Stimulated activated CD4-positive, alpha-beta T cell treated with anti-CD3 and anti-CD28 coated beads, Interleukin-15, amount 100 ng/mL, for 48 hours (primary cell): ENCODE measurements around the gene LINGO1.

Source experiments
- DNase-seq, 2 donors: peaks; one replicate each; pipeline ENCODE4 v3.0.0-alpha.2; 2020; ENCODE audit warnings: low read depth in 2 of 2

Gene LINGO1

DNA sequence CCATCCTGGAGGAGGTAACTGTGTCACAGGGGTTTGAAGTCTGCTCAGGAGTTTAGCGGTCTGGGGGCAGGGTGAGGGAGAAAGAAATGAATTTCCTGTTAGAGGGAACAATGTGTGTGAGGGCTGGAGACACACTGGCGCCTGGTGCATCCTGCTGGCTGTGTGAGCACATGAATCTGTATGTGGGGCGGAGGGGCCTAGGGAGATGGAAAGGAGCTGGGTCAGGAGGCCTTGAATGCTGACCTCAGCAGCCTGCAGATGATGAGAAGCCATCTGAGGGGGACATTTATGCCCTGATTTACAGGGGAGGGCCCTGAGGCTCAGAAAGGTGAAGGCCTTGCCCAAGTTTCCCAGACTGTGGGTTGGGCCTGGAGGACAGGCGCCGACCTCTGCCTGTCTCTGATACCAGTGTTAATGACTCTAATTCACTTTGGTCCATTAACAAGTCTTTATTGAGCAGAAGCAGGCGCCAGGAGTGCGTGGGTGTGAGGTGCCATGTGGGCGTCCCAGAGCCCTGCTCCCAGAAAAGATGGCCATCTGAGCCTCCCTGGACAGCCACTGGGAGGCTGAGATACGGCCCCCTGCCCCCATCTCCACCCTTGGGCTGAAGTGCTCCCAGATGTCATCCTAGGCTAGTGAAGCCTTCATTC, 34.8 kb downstream of the LINGO1 start:
- no peak for DNase-seq

DNA sequence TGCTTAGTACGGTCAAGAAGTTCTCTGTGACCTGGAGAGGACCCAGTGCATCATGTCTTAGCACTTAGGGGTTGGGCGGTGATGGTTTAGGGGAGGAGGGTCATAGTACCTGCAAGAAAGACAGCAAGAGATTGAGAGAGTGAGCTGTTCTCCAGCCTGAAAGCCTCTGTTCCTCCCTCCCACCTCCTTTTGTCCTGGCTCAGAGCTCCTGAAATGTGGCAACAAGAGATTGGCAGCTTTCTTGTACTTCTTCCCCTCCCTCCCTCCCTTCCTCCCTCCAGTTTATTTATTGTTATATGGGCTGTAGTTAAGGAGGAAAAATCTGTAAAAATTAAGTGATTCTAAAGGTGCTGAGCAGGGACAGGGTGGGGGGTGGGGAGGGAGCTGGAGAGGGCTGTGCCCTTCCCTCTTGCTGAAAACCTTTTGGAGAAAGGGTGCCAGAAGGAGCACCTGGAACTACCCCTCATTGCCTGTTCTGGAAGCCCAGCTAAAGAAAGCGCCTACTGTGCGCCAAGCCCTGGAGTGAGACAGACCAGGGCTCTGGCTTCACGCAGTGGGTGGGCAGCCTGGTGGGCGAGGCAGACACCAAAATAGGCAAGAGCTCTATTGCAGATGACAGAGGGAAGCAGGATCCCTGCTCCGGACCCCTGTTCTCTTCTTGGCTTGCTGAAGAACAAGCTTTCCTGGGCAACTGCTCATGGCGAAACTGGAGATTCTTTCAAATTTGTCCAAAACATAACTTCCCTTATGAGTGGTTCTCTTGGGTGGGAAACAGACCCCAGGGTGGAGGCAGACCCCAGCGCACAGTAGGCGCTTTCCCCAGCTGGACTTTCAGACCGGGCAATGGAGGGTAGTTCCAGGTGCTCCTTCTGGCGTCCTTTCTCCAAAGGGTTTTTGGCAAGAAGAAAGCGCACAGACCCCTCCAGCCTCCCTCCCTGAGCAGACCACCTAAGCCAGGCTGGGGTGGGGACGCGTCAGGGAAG, 35.6 kb downstream of the LINGO1 start:
- DNase-seq = no peak

DNA sequence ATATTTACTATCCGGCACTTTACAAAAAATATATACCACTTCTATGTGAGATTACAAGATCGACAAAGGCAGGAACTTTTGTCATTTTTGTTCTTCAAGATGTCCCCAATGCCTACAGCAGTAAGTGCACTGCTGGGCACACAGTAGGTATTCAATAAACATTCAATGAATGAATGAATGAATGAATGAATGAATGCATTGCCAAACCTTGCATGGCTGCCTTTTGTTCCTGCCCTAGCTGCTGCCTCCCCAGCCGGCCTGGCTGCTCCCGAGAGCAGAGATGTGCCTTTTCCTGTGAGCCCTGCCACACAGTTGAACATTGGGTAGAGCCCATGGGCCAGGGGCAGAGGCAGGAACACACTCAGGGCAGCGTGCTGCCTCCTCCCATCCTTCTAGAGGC, 37.5 kb downstream of the LINGO1 start:
- no peak for DNase-seq

DNA sequence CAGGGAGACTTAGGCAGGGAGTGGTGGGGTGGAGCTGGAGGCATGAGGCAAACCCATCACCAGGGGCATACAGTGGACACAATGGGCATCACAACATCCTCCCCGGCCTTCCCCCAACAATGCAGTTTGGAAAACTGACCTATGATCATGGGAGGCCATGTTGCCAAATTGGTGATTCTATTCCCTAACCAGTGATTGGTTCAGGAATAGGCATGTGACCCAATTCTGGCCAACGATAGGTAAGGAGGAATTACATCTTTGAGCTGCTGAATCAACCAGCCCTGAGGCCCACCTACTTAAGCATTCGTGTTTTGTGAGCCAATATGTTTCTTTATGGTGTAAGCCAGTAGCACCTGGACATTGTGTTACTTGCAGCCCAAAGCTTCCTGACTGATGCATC, 40.0 kb downstream of the LINGO1 start:
- DNase-seq = no peak

DNA sequence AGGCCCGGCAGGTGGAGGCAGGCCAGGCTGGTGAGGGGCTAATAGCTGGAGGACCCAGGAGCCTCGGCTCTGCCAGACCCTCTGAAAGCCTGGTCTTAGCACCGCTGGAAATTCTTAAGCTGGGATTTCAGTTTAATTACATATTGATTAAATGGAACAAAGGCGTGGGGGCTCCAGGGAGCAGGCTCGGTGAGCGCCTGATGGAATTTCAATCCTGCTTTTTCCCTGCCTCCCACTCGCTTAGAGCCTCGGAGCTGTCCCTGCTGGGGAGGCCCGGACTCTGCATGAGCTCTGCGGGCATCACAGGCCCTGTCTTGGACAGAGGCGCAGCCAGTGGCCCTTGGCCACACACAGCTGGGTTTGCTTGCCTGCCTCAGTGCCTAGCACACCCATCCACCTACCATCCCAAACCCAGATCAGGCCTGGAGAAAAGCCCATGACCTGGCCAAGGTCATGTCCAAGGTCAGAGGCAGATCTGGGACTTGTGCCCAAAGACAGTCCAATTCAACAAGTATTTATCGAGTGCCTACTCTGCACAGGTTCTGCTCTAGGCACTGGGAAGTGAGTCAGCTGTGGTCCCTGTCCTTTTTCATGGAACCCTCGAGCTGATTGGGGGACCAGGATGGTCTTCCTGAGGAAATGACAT, 40.6 kb downstream of the LINGO1 start:
- no peak for DNase-seq

DNA sequence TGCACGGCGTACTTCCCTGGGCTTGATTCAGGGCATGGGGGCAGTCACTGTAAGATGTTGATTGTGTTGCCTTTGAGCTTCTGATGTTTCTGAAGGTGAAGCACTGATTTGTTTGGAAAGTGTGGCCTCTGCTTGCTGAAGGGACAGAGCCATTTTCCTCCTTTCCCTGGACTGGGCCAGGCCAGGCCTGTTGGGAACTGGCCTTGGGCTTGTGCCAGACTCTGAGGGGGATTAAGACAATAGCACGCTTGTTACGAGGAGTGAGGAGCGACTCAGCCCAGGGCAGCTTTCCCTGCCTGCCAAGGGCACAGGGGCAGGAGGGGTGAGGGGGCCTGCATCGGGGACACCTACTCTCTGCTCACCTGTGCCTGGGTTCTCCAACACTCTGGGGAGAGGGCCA, 42.9 kb downstream of the LINGO1 start:
- DNase-seq = no peak

DNA sequence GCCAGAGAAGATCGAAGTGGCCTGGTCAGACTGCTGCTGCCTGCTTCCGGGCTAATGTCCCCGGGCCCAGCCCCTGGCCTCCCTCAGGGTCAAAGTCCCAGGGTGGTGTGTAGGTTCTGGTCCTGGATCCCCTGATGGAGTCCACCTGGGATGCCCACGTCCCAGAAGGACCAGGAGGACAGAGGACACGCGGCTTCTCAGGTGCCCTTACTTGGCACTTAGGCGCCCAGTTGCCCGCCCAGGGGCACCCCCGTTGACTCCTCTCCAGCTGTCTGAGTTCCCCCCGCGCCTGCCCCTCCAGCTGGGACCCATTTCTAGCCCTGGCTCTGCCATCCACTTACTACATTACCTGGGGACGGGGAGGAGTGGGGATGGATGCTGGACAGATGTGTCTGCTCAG, 44.6 kb downstream of the LINGO1 start:
- no peak for DNase-seq

DNA sequence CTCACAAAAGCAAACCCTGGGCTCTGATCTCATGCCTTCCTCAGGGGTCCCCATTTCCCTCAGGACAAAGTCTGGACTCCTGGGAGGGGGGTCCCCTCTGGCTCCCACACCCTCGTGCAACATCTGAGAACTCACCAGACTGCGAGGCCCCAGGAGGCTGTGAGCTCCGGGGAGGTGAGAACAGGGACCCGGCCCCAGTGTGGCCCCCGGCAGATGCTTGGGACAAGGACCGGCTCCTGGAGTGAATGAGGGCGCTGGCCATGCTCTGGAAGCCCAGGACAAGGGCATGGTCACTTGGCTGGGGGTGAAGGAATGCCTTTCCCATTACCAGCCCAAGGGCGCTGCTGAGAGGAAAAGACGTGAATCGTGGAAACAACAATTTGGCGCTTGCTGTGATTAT, 48.0 kb downstream of the LINGO1 start:
- no peak for DNase-seq

DNA sequence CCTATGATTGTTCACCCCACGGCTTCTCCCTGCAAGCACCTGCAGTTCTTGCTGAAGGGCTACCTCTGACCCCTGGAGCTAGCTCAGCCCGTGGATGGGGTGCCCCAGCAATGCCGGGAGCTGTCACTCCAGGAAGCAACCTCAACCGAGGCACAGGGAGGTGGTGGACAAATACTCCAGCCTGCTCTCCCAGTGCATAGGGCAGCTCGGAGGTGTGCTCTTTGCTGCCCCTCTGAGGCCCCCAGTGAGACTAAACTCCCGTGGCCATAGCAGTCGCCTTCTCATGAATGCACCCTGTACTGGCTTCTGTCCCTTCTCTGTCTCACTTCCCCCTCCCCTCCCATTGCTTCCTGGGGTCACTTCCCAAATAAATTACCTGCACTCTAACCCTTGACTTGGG, 48.5 kb downstream of the LINGO1 start:
- no peak for DNase-seq

DNA sequence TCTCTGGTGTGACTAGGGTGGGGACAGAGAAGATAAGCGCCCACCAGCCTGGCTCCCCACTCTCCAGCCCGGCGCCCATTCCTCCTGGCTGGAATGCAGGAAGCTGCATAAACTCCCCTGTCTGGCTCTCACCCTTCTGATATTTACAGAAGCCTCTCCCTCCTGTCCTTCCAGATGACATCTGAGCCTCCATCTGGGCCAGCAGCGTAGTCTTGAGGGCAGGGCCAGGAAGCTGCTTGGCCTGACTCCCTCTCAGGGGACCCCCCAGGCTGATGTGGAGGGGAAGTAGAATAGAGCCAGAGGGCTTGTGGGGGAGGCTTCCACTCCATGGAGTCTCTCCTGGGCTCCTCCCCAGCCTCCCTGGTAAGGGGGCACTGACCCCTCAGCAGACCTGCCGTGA, 49.9 kb downstream of the LINGO1 start:
- no peak for DNase-seq

DNA sequence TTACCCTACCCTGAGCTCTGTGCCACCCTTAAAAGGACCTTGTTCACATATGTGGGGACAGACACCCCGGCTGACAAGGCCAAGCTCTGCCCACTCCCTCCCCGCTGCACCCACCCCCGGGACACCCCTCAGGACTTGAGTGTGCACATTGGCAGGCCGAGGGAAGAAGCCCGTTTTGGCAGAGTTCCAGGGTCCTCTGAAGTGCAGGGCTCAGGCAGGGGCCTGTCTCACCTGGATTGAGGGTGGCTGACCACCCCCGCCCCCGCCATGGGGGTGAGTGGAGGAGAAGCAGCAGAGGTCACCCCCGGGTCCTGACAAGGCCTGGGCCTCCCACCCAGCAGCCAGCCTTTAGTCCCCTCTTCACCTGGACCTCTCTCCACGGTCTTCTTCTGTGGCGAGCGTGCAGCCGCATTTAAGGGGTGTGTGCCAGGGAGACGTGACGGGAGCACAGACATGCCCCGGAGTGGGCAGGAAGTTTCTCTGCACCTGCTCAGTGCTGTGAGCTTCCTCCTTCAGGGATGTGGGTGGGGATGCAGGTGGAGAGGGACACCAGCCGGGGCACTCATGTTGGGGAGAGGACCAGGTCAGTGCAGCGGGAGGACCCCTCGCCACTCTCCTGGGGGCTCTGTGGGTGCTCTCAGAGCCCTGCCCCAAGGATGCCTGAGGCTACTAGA, 50.7 kb downstream of the LINGO1 start:
- DNase-seq = no peak

DNA sequence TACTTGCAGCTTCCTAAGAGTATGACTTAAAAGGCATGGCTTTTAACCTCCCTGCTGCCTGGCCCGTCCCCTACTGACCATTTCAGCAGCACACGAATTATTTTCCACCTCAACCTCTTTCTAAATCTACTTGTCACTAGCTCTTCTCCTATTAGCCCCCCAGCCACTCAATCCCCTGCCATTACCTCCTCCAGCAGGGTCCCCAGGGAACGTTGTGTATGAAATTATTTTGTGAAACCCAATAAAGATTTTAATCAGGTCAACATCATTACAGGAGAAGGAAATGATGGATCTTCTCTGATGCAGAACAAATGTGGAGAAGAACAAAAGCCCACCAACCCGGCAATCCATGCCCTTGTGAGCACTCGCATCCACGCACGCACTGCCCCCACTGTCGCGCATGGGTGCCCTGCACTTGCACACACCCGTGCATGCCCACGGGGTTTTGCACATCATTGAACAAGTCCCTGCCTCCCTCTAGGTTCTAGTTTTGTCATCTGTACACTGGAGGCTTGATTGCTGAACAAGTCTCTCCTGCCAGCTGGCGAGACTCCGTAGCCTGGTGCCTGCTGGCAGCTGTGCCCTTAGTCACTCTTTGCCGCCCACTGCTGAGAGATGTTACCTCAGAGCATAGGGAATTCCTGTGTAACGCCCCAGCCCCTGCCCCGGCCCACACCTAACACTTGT, 51.6 kb downstream of the LINGO1 start:
- no peak for DNase-seq

DNA sequence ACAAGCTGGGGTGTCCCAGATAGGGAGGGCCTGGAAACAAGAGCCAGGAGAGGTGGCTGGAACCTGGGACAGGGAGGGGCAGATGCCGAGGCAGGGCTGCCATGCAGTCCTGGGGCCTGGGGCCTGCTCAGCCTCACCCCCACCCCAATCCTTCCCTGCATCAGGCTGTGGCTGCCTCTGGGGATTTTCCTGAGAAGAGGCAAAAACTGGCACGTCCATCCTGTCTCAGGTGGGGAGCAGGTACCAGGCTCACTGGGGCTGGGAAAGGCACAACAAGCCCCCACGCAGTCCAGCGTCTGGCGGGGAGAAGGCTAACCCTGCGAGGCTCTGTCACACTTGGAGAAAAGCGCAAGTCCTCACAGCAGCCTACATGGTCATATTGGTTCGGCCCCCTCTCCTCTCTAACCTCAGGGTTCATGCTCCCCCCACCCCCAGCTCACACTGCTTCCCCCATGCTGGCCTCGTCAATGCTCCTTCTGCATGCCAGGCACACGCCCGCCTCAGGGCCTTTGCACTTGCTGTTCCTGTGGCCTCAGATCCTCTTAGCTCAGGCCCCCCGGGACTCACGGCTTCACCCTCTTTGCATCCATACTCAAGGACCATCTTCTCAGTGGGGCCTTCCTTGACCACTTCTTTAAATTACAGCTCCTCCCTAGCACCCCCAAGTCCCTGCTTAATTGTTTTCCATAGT, 53.1 kb downstream of the LINGO1 start:
- DNase-seq = no peak

DNA sequence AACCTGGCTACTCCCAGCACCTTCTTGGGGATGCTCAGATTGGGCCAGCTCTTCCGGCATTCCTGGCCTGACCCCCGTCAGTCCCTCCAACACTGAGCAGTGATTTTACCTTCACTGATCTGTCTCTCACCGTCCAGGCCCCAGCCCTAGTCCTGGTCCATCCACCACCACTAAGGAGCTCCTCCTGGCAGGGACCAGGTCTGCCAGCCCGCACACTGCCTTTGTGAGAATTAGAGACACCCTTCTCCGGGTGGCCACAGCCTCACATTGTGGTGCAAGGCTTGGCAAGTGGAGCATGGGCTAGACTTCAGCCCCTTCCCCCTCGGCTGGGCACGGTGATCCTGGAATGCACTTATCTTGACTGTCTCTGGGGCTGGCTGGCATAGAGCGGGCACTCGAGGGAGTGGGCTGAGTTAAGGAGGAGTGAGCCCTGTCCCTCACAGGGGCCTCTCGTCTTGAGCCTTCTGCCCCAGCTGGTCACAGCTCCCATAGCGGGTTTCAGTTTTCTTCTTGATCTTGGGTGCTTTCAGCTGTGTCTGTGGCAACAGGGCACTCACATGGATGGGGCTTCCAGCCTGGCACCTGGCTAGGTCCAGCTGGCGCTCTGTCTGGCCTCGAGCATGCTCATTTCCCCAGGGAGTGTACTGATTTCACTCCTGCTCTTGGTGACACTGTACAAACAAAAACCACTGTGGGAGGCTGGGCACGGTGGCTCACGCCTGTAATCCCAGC, 53.9 kb downstream of the LINGO1 start:
- no peak for DNase-seq

DNA sequence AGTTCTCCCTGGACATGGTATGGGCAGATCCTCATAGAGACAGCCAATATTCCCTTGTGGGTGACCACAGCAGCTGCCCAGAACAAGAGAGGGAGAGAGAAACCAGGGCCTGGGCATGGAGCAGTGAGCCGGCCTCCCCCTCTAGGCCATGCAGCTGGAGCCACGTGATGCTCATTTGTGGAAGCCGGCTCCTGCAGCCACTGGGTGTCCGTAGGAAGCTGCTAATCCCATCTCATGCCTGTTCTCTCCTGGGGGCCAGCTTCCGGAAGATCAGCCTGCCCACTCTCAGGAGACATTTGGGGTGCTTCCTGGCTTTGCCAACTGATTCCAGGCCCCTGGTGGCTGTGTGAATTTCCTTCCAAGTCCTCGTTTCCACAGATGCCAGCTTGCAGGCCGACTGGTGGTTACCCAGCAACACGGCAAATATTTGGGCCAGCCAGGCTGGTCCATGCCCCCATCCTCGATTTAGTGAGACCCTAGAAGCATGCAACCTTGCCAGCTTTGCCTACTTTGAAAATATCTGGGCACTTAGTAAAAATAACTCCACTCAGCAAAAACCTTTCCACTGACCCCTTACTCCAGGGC, 55.3 kb downstream of the LINGO1 start:
- DNase-seq = no peak

DNA sequence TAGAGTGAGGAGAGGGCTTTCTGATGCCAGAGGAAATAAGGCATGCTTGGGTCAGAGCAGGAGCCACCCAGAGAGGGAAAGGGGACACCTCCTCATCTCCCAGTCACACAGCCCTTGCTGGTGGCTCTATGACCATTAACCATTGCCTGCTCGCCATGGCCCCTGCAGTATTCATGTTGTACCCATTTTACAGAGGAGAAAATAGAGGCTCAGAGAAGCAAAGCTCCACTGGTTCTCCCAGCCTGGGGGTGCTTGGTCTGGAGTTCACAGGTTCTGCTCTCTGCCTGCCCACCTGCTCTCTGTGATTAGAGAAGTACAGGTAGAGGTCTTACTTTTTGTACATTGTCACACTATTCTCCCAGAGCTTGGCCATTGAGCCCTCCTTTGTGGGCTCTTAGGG, 56.2 kb downstream of the LINGO1 start:
- no peak for DNase-seq

DNA sequence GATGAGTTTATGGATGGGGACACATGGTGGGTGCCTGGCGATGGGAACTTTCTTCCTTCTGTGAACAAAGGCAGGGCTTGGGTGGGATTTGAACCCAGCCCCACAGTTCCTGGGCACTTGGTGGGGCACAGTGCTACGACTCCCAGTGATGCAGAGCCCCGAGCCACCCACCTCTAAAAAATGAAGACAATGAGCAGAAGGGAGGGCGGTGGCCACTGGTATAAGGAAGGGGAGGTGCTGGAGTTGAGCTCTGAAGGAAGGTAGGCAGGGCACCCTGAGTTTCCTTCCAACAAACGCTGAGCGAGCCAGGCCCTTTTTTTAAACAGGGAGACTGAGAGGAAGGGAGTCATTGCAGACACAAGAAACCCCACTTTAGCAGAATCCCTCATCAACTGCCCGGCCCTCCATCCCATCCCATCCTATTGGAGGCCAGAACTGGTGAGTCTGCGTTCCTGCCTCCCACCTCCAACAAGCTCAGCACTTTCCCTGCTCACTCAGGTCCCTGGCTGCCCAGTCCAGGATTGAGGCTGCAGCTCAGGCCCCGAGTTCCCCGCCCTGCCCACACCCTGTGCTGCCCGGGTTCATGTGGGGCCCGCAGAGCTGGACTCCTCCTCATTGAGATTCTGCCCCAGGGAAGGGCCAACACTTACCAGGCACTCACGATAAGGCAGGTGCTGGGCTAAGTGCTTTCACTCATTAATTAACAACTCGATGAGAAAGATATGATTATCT, 57.3 kb downstream of the LINGO1 start:
- DNase-seq = no peak

DNA sequence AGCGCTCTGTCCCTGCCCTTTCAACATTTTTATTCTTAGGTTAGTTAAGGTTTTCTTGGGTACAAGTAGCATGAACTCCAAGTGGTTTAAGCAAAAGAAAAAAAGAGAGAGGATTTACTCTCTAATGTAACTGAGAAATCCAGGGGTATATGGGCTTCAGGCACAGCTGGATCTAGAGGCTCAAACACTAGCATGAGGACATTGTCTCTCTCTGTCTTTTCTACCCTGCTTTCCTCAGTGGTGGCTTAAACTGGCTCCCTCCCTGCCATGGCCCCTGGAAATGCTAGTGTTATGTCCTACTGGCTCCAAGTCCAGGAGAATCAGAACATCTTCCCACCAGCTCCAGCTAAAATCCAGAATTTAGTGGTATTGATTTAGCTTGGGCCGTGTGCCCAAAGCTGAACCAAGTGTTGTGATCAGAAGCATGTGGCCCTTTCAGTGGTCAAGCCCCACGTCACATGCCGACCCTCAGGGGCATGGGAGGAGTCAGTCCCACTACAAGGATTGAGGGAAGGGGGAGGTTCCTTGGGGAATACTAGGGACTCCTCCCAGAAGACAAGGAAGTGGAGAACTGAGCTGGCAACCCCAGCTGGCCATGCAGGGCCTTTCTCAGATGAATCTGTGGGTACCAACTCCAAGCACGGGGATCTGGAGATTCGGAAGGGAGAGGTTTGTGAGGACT, 58.0 kb downstream of the LINGO1 start:
- DNase-seq = no peak

DNA sequence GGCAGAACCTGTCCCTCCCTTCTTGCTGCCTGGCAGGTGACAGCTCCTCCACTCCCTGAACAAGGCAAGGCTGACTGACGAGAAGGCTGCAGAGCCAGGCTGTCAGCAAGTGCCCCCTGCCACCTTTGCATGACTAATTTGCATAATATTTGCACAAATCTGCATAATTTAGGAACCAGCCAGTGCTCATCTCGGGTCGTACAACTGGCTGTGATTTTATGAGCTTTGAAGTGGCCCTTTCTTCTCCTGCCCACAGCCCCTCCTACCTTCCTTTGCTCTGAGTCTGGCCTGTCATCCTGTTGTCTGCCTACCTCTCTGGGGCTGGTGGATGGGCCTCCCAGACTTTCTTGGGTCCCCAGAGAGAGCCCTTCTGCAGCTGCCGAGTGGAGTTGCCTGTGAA, 58.9 kb downstream of the LINGO1 start:
- no peak for DNase-seq
